K562 (cell line): Measurements from ENCODE around the gene SYT8. TPM values are rescaled to one million over a fixed set of nuclear protein-coding genes. Genes with fewer than 3 reads are reported as not detected.

Experiments
- ATAC-seq: fragments of 200-7000 bp; cut with Tn5 transposase; 3 replicates; pipeline ENCODE4 v1.9.1; 2020; ENCODE audit warnings: moderate library complexity
- BruUV-seq: library from RNA; stranded (reverse); fragments of 400-500 nt; replicated peaks from 2 replicates; lab custom pipeline; 2021; lab: Mats Ljungman, UMichigan
- CTCF ChIA-PET: fragments of 300-600 bp; formaldehyde crosslinking; extraction: SDS; loops from one replicate; lab custom pipeline; 2021; ENCODE audit warnings: low intra/inter-chr PET ratio; lab: Yijun Ruan, JAX
- POLR2A ChIA-PET: fragments of 300-600, 350-650 bp; sonication (Branson Sonifier 250); formaldehyde crosslinking; extraction: SDS; loops from one replicate; lab custom pipeline; 2021; ENCODE audit warnings: antibody characterized with exemption, inconsistent platforms; lab: Yijun Ruan, JAX
- DNase-seq, 4 experiments: peaks; one replicate each; pipeline versions ENCODE4 v3.0.0 to v3.0.0-alpha.2; 2011 to 2018; ENCODE audit warnings: low spot score in 3 of 4, mixed read lengths in 3 of 4; ENCODE audit errors: extremely low read depth in 1 of 4
- FAIRE-seq: peaks from 2 replicates; lab custom pipeline; 2011; peaks lifted over from hg19 to GRCh38; lab: Jason Lieb, UNC
- H2AFZ ChIP-seq: 2 replicates; pipeline ENCODE4 v1.6.0; 2011; ENCODE audit warnings: low read depth, low read length, control low read depth, inconsistent platforms
- H3K27ac ChIP-seq: fragments of 200-600 bp; 3 replicates; pipeline ENCODE4 v1.8.0; 2011; ENCODE audit warnings: low read depth, mild to moderate bottlenecking, control low read depth, inconsistent platforms, low read length, moderate library complexity, mixed read lengths; ENCODE audit errors: extremely low read depth
- H3K27me3 ChIP-seq, 2 experiments: fragments of 300-600 bp in 1 of 2; 2 replicates in 1 of 2; 3 replicates in 1 of 2; pipeline versions ENCODE4 v1.6.0 to v1.8.0; 2011; ENCODE audit warnings: inconsistent platforms in 2 of 2, low read length in 2 of 2, mild to moderate bottlenecking in 1 of 2, mixed read lengths in 1 of 2, moderate library complexity in 1 of 2; ENCODE audit not compliant: control insufficient read depth in 2 of 2, insufficient read depth in 2 of 2
- H3K36me3 ChIP-seq: fragments of 300-600 bp; 3 replicates; pipeline ENCODE4 v1.8.0; 2011; ENCODE audit warnings: mild to moderate bottlenecking, low read length, inconsistent platforms; ENCODE audit not compliant: control insufficient read depth, insufficient read depth
- H3K4me1 ChIP-seq, 2 experiments: fragments of 200-600 bp in 1 of 2; replicated peaks in 1 of 2; 2 replicates in 1 of 2; 3 replicates in 1 of 2; pipeline versions ENCODE4 v1.5.1 to v1.8.0; 2011; ENCODE audit warnings: inconsistent platforms in 2 of 2, low read length in 2 of 2, mild to moderate bottlenecking in 1 of 2, mixed read lengths in 1 of 2, moderate library complexity in 1 of 2; ENCODE audit not compliant: control insufficient read depth in 2 of 2, insufficient read depth in 2 of 2
- H3K4me2 ChIP-seq: 2 replicates; pipeline ENCODE4 v1.6.1; 2011; ENCODE audit warnings: low read length, control low read depth, inconsistent platforms, mixed read lengths; ENCODE audit not compliant: insufficient read depth
- H3K4me3 ChIP-seq: fragments of 200-600 bp; sonication (generic), shearing (Covaris generic); 2 replicates; pipeline ENCODE4 v1.5.1; 2016; ENCODE audit warnings: control low read depth, inconsistent platforms
- H3K79me2 ChIP-seq: fragments of 200-600 bp; 3 replicates; pipeline ENCODE4 v1.8.0; 2011; ENCODE audit warnings: low read length, inconsistent platforms; ENCODE audit not compliant: control insufficient read depth, insufficient read depth
- H3K9ac ChIP-seq, 2 experiments: 2 replicates each; pipeline versions ENCODE4 v1.6.0 to v1.6.1; 2011; ENCODE audit warnings: low read depth in 2 of 2, low read length in 2 of 2, control low read depth in 1 of 2, inconsistent platforms in 1 of 2, mild to moderate bottlenecking in 1 of 2, mixed read lengths in 1 of 2; ENCODE audit not compliant: insufficient read depth in 1 of 2
- H3K9me1 ChIP-seq: one replicate; pipeline ENCODE4 v1.6.0; 2011; ENCODE audit warnings: inconsistent platforms, mild to moderate bottlenecking, low read length, moderate library complexity; ENCODE audit not compliant: control insufficient read depth, insufficient read depth
- H3K9me3 ChIP-seq: replicated peaks from 2 replicates; pipeline ENCODE4 v1.5.1; 2011; ENCODE audit warnings: low read depth, low read length, inconsistent platforms; ENCODE audit not compliant: control insufficient read depth, insufficient read depth
- H4K20me1 ChIP-seq: replicated peaks from 2 replicates; pipeline ENCODE4 v1.6.1; 2011; ENCODE audit warnings: low read length, inconsistent platforms, mixed read lengths; ENCODE audit not compliant: control insufficient read depth, insufficient read depth
- ZNF584 ChIP-seq: fragments of 200-800 bp; sonication (Bioruptor generic); IDR thresholded peaks from 2 replicates; pipeline ENCODE4 v1.6.1; 2016; ENCODE audit warnings: low read depth, mild to moderate bottlenecking, missing genetic modification characterization, missing compliant biosample characterization
- WGBS: fragments of 100-300 bp; shearing (Covaris generic); methylation state at CpG from one replicate; pipeline ENCODE4 v1.1.6; 2016; ENCODE audit warnings: low coverage, mixed read lengths; ENCODE audit not compliant: insufficient coverage; ENCODE audit errors: missing lambda C conversion rate; 5-methylcytosine and 5-hydroxymethylcytosine counted together
- in situ Hi-C: fragments of 300-500 bp; cut with MboI; formaldehyde crosslinking; loops from 4 replicates; pipeline ENCODE4 v1.15.0; 2018; ENCODE audit warnings: inconsistent platforms, mixed read lengths
- intact Hi-C: fragments of 100-400 bp; cut with micrococcal nuclease; formaldehyde crosslinking; loops from 2 replicates; pipeline ENCODE4 v1.14.2; 2022
- polyA plus RNA-seq, 8 experiments: library from polyadenylated mRNA; depleted of rRNA in 4 of 8; stranded (reverse) in 5 of 8; unstranded in 3 of 8; fragments of >200 nt; fragmentation: Nextera tagmentation in 2 of 8; fragmentation: Illumina TruSeq in 1 of 8; extraction: Ambion mirVana in 2 of 8; extraction: Trizol in 1 of 8; gene quantifications; 2 replicates each; pipeline versions ENCODE4 v1.2.1 to v1.2.3, GENCODE V29; 2011 to 2014; ENCODE audit warnings: inconsistent platforms in 1 of 8, missing spikeins in 1 of 8
- total RNA-seq, 7 experiments: library from RNA; depleted of rRNA in 6 of 7; stranded (reverse); fragments of >200 nt in 6 of 7; fragmentation: Illumina TruSeq in 2 of 7; extraction: Trizol in 2 of 7; gene quantifications; 2 replicates each; pipeline versions ENCODE4 v1.2.1 to v1.2.3, GENCODE V29; 2011 to 2021; ENCODE audit warnings: low replicate concordance in 1 of 7
- TF ChIP-seq, protein P1 (sequence below): fragments of 450-650 bp; IDR thresholded peaks from 2 replicates; pipeline ENCODE4 v1.7.0; 2016; ENCODE audit warnings: borderline replicate concordance
- TF ChIP-seq, protein P2 (sequence below): sonication (generic); formaldehyde crosslinking; IDR thresholded peaks from 2 replicates; pipeline ENCODE4 v1.5.0; 2020; ENCODE audit warnings: missing genetic modification reagents

SYT8 gene
- total and polyA plus RNA-seq, 9 of the 15 experiments (the other 6 are each of a cell fraction or from before 2014, with no cell fraction given) = not detected

DNA sequence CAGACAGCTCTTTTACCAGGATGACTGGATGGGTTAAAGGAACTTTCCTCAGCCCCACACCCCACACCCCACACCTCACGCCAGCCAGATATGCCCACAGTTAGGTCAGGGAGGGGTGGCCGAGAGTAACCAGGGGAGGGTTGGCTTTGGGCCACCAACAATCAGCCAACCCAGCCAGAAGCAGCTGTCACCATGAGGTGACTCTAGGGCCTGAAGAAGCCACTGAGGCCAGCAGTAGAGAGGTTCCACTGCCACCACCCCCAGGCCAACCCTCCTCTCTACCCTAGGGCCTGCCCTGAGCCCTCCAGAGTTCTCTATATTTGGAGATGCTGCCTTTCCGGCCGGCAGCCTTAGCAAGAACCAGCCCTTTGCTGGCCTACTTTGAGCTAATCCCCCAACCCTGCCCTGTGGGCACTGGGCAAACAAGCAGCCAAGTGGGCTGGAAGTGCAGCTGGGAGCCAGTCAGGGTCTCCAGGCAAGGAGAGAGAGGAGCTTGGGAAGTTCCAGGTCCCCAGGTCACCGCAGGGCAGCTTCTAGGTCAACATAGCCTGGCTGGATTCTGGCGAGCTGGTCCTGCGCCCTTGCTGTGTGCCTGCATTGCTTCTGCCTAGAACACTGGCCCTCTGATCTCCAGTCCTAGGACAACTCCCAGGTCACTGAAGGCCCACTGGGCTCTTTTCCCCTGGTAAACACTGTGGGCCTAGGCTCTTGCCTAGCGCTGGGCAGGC lies 12.0 kb upstream of the SYT8 start (continued):
- no peak for TF ChIP-seq ZNF584 (CRISPR knock-in tag)
- TF ChIP-seq, protein P1, sequence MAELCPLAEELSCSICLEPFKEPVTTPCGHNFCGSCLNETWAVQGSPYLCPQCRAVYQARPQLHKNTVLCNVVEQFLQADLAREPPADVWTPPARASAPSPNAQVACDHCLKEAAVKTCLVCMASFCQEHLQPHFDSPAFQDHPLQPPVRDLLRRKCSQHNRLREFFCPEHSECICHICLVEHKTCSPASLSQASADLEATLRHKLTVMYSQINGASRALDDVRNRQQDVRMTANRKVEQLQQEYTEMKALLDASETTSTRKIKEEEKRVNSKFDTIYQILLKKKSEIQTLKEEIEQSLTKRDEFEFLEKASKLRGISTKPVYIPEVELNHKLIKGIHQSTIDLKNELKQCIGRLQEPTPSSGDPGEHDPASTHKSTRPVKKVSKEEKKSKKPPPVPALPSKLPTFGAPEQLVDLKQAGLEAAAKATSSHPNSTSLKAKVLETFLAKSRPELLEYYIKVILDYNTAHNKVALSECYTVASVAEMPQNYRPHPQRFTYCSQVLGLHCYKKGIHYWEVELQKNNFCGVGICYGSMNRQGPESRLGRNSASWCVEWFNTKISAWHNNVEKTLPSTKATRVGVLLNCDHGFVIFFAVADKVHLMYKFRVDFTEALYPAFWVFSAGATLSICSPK = no peak

DNA sequence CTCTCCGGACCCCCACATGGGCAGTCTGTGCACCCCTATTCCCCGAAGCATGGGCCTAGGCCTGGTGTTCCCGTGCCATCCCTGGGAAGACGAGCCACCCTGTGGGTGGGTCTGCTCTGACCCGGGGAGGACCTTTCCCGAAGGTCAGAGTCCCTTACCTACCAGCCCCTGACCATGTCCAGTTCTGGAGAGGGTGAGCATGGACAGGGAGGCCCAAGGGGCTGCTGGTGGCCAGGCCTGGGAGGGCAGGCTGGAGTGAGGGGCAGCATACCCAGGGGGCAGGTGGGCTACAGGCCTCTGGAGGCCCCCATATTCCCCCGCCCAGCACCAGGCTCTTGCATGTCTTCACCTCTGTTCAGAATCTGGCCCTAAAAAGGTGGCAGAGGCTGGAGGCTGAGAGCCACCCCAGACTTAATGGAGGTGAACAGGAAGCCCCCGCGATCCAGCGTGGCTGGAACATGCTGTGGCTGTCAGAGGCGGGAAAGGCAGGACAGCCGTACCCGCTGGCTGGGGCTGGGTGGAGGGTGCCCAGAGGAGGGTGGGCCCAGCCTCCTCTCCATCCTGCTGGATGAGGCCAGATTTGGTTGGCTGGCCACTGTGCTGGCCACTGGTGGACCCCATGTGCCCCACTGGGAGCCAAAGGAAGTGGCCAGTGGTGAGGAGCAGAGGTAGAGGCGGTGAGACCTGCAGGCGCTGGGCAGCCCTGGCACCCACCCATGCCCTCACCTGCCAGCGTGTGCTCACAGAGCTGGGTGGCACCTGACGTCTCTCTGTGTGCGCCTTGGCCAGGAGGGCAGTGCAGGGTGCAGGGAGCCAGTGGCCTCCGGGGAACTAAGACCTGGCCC lies 11.2 kb upstream of the SYT8 start:
- H3K36me3 ChIP-seq = no peaks in the 10 kb centered on the region
- TF ChIP-seq, protein P2, sequence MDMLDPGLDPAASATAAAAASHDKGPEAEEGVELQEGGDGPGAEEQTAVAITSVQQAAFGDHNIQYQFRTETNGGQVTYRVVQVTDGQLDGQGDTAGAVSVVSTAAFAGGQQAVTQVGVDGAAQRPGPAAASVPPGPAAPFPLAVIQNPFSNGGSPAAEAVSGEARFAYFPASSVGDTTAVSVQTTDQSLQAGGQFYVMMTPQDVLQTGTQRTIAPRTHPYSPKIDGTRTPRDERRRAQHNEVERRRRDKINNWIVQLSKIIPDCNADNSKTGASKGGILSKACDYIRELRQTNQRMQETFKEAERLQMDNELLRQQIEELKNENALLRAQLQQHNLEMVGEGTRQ (CRISPR knock-in tag) = no peak
- POLR2A ChIA-PET = interaction anchor here (0.8 kb wide), 1 partner anchor 60 kb away, joined by 3 read pairs; the partner anchor contains the start of gene CTSD
- no peak overlapping the region for H3K4me2 ChIP-seq
- peaks cover 0 to 27% of the 10 kb centered on the region in 2 experiments; a peak in 2 of 5 replicates for H3K27me3 ChIP-seq
- in situ Hi-C loops (loop anchor here (5.0 kb wide), 1 partner anchor 126 kb away; the partner anchor contains the start of gene KRTAP5-6), intact Hi-C loops (no loop called here)
- H4K20me1 ChIP-seq = no peaks in the 10 kb centered on the region; the same call in none of the 2 replicates
- CTCF ChIA-PET = interaction anchor here (0.8 to 1.1 kb wide), 2 partner anchors 181 to 328 kb away, joined by 3 to 4 read pairs; no protein-coding TSS in a partner anchor
- H3K79me2 ChIP-seq = no peaks in the 10 kb centered on the region
- H3K9me1 ChIP-seq = no peaks in the 10 kb centered on the region
- no peak for DNase-seq
- ATAC-seq = no peak
- H3K4me3 ChIP-seq = no peak overlapping the region
- FAIRE-seq = no peak
- no peaks in the 10 kb centered on the region for H3K9me3 ChIP-seq
- H3K4me1 ChIP-seq = peaks cover 0 to 29% of the 10 kb centered on the region in 2 experiments; a peak in 2 of 5 replicates
- H2AFZ ChIP-seq = no peak overlapping the region
- H3K27ac ChIP-seq = no peak overlapping the region
- H3K9ac ChIP-seq = no peak overlapping the region
- under 1% methylated on average over 12 of the region's 19 CpGs for whole genome bisulfite sequencing
- BruUV-seq = no TSS peak
